GM21528 (cell line): Measurements from ENCODE around the gene DLGAP1.
A peak's percentile ranks its signal among the peaks of the same experiment; 100 is the strongest.

Source experiments
- ATAC-seq: cut with Tn5 transposase; IDR thresholded peaks from one replicate; pipeline ENCODE4 v1.9.1; 2021; ENCODE audit warnings: mild to moderate bottlenecking, moderate library complexity; ENCODE audit not compliant: unreplicated experiment, low FRiP score

The DLGAP1 gene

DNA sequence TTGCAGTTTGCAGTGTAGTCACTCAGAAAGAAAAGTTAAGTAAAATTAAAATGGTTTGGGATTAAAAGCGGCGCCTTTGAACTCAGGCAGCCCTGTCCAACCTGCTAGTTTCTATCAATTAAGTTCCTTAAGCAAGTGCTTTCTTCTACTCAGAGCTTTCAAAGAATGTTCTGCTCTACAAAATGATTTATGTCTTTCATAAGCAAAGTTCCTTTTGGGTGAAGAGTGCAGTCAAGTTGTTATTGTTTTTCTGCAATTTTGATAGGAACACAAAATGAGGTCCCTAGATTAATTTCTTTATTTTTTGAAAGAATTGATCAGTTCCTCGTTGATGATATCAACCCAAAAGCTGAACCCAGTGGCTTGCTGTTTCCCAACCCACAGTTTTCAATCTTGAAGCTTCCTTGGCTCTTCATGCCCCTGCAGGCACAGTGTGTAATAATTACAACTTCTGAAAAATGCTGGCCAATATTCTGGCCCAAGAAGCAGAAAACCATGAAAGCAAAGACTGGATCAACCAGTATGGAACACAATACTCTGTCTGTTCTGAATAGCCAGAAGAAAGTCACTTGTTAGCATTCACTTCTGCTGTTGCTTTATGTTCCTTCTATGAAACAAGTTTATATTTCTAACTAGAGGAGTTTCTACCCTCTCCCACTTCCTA is 916.0 kb downstream of the DLGAP1 start:
- no peak for ATAC-seq

DNA sequence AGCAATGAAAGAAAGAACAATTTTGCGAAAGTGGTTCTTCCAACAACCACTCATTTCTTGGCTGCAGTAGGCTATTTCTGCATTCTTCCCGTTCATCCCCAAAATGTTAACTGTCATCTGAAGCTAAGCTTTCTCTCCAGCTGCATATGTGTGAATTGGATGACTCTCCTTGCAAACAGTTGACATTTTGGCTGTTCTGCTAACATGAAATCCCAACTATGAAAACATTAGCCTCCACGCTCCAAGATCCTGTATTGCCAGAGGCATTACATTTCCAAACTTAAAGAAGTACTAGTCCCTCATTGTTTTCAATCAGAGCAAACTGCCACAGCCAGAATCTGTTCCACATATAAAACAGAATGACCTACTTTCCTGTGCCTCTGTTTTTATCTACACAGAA is 916.7 kb downstream of the DLGAP1 start:
- ATAC-seq: no peak

DNA sequence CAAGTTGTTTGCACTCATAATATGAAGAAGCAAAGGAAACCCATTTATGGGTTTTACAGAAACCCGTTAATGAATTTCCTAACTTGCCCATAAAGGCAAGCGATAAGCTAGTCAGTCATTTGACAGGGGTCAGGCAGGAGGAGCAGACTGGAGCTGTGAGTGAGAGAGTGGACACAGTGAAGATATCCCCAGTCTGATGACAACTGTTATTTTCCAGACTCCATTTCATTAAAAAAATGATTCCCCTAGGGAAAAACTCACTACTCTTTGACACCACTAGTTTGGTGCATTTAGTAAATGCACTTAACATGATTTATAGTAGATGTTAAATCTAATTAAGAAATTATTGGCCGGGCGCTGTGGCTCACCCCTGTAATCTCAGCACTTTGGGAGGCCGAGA is 924.3 kb downstream of the DLGAP1 start:
- ATAC-seq: no peak

DNA sequence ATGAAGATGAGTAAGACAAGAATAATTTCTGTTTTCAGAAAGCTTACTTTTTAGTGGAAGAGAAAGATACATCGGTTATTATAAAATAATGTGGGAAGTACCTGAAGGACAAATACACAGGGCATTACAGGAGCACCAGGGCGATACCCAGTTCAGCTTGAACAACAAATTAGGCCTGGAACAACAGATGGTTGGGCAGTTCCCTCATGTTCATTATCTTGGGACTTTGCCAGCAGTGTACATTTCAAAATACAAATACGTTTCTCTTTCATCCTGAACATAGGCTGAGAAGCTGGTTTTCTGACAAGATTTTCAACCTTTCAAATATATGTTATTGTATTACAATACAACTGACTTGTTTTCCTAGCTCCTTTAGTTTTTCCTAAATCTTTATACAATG is 925.5 kb downstream of the DLGAP1 start:
- no peak for ATAC-seq

DNA sequence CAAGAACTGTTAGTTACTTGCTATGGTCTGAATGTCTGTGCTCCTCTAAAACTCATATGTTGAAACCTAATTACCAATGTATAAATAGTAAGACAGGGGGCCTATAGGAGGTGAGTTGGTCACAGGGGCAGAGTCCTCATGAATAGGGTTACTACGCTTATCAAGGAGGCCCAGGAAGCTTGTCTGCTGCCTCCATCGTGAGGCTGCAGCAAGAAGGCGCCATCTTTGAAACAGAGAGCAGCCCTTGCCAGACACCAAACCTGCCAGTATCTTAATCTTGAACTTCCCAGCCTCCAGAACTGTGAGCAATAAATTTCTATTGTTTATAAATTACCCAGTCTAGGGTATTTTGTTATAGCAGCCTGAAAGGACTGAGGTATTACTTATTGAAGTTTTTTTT is 926.0 kb downstream of the DLGAP1 start:
- ATAC-seq: no peak

DNA sequence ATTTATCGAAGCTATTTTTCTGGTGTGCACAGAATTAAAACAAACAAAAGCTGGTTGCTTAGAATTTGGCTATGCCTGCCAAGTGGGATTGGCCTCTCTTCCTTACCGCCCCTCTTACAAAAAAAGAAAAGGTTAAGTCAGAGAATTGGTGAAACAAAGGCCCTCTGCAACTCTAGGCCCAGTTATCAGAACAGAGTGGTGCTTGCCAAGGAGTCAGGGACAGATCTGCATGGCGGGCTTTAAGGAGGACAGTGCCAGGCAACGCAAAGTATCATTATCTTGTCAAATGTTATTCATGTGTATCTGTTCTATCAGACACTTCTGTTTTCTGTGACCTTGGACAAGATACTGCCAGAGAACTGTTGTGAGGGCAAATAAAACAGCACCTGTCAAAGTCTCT is 926.9 kb downstream of the DLGAP1 start:
- ATAC-seq: no peak

DNA sequence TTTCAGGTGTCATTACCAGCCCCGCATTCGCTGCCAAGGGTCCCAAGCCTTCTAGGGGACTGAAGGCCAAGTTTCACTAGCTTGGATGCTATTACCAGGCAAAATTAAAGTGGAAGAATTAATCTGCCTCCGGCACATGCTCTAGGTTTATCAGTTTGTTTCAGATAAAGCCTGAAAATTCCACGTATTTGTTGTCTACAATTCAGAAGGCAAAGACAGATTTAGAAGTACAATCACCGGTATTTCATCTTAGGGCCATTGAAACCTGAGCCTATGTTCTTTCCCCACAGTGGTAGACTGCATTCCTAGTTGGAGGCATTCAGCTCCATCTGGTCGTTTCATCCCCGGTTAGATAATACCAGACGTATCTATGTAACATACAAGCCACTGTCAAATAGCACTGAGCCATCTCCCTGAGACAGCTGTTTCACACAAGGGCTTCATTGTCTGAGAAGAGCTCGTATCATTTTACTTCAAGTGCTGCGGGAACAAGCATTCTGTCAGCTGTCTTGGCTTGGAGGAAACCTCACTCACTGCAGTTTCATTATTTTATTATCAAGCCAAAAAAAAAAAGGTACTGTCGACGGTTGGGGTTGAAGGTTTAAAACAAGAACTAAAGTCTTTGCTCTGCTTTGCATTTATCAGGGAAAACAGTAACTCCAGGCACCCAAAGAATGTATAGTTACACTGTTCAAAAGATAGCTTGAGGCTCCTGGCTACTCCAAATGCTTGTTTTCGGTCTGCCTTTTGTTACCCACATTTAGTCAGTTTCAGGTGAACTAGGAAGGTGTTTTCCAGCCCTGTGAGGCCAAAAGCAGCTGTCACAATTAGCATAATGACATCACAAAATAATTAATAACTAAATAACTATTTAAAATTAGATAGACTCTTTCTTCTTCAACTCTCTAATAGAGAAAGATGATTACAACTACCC is 928.4 kb downstream of the DLGAP1 start:
- ATAC-seq: no peak

DNA sequence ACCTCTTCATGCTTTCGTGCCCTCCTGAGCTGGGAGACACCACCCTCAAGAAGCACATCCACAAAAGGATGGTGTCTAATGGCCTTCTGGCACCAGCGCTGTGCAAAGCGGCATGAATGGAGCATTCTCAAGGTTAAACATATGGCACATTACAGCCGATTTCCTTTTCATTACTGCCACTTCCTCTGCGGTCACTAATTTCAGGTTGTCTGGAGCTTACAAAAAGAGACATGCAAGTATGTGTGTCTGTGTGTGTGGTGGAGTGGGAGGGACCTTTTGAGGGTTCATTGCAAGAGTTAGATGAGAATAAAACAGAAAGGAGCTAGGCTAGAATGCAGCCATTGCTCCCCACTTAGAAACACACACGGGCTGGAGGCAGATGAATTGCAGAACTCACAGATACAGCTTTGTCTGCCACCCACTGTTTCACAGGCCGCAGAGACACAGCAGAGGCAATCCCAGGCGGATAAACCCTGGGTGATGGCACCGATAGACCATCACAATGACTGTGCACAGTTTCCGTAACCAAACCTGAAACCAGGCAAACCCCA is 929.2 kb downstream of the DLGAP1 start:
- peak; percentile 90 for ATAC-seq

DNA sequence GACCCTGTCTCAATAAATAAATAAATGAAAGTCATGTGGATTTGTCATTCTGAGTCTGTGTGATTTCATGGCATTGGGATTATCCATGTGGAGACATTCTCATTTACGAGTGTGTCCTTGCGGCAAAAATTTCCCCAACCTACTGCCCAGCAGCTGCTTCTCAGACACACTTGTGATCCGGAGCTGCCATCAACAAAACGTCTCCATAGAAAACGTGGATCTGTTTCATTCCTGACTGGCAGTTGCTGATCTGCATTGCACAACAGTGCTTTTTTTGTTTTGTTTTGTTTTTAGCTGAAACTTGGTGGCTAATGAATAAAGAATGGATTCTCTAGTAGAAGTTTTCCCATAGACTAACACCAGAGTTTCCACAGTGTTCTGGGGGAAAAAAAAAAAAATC is 930.4 kb downstream of the DLGAP1 start:
- no peak for ATAC-seq

DNA sequence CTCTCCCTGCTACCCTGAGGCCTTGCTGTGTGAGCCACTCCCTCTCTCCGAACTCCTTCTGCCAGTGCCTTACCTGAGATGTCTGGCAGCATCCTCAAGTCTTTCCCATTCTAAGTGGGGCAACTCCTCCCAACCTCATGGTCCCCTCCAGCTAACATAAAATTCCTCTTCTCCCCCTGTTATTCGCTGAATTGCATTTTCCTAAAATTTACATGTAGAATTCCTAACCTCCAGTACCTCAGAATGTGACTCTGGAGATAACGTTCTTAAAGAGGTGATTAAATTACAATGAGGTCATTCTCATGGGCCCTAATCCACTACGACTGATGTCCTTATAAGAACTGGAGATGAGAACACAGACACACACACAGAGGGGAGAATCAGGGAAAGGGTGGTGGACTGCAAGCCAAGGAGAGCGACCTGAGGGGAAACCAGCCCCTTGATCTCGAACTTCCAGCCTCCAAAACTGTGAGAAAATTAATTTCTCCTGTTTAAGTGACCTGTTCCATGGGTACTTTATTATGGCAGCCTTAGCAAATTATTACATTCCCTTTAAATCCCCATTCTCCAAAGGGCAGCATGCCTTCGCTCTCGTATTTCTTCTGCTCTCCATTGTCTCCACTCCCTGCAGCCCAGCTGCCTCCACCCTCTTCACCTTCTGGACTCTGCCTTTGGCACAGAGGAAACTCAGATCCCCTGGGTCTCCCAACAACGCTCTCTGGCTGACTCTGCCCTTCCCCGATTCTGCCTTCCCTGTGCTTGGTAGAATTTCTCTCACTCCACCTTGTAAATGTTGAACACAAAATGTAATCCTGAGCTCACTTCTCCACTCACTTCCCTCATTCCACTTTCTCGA is 934.6 kb downstream of the DLGAP1 start:
- ATAC-seq: no peak

DNA sequence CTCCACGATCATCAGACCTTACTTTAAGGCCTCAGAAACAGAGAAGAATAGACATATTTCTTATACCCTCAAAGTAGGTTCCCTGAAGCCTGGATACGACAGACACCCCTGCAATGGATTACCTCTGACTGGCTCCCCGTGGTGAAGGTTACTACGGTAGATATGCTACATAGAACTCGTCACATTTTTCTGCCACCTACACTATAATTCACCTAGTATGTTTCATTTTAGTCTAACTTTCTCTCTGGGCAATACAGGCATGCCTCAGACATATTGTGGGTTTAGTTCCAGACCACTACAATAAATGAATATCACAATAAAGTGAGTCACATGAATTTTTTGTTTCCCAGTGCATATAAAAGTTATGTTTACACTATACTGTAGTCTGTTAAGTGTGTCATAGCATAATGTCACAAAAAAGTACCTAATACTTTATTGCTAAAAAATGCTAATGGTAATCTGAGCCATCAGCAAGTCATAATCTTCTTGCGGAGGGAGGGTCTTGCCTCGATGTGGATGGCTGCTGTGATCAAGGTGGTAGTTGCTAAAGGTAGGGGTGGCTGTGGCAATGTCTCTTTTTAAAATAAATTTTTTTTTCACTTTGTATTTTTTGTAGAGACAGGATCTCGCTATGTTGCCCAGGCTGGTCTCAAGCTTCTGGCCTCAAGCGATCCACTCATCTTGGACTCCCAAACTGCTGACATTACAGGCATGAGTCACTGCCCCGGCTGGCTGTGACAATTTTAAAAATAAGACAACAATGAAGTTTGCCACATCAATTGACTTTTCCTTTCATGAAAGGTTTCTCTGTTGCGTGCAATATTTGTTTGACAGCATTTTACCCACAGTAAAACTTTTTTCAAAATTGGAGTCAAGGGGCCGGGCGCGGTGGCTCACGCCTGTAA is 940.5 kb downstream of the DLGAP1 start:
- no peak for ATAC-seq

DNA sequence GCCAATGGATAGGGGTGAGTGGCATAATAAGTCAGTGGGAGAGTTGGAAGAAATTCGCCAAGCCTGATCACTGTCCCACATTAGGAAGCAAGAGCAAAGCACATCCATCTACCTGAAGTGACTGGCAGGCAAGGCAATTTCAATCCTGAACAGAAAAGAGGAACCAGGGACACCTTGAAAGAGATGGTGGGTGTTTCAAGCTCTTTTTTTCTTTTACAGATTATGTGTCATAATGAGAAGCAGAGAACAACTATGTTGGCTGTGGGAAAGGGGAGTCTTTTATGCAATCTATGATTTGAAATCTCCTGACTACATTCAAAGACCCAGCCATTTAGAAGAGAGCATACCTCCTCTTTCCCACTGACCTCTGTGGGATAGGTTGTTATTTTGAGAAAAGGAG is 941.6 kb downstream of the DLGAP1 start:
- no peak for ATAC-seq

DNA sequence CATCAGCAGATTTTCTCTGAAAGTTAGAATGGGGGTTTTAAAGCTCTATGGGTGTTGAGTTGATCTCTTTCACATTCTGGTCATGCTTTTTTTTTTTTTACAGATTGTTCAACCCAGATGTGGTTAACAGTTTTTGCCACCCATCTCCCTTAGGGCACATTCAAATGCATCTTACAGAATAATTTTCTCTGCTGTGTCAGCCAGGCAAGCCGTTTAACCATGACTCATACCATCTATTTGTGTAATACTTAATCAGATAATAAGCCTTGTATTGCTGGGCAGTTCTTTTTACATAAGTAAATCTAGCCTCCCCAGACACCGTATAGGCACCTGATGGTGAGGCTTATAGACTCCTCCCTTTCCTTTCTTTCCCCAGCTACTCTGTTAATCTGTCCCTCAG is 943.1 kb downstream of the DLGAP1 start:
- no peak for ATAC-seq

DNA sequence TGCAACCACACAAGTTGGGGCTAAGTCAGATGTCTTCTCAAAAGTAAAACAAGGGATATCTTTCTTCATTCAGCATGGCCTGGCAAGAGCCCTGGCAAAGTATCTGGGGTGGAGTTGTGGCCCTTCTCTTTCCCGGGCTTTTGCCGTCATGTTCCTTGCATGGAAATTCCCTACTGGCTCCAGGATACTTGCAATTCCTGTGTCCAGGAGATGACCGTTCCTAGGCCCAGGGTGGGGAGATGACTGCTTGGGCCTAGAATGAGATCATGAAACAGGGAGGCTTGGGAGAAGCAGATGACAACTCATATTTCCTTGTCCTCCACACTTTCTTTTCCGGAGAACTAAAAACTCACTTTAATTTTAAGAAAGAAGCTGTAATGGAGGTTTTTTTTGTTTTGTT is 944.2 kb downstream of the DLGAP1 start:
- no peak for ATAC-seq

DNA sequence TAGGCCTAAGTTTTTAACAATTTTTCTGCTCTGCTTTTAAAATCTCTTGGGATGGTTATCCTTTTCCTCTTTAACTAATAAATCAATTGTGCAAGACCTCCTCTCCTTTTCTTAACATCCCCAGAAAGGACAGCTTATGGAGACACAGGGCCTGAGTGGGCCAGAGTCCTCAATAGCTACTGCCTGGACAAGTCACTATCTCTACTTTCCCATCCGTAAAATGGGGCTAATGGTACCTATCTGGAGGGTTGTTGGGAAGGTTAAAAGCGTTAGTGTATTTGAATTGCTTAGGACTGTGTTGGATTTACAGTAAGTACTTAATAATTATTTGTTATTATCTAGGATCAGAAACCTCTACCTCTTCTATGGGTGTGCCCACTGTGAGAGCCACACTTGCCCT is 945.1 kb downstream of the DLGAP1 start:
- no peak for ATAC-seq

DNA sequence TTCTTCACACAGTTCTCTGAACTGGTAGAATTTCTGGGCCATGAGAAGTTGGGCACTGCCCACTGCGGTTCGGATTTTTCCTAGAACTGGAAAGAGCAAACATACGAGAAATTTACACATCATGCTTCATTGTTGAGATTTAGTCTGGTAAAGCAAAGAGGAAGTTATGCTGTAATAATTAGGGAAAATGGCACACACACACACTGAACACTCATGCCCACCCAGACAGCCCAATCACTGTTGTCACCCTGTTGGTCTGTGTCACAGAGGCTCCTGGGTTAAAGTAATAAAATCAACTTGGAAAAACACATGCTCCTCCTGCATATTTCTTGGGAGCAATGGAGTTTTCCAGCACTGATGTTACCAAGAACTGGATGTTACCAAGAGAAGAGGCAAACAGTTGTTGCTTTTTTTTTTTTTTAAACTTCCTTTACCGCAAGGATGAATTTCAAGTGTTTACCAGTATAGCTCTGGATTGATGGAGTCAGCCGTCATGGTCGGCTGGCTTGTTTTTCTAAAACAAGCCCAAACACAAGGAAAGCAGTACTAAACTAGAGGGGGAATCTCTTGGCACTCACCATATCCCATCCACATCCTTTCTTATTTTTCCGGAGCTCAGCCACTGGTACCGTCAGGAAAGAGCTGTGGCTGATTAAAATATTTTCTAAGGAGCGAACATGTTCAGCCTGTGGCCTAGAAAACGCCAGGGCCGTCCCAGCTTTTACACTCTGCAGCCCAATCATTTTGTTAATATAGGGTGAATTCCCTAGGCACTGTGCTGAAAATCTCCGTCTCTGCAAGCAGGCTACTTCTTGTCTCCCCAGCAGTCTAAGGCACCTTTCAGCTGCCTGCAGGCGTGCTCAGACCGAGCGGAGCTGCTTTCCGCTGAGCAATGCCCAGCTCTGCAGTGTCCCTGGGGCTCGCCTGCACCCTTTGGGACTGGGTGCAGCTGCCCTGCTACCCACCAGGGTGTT is 946.2 kb downstream of the DLGAP1 start:
- no peak for ATAC-seq

DNA sequence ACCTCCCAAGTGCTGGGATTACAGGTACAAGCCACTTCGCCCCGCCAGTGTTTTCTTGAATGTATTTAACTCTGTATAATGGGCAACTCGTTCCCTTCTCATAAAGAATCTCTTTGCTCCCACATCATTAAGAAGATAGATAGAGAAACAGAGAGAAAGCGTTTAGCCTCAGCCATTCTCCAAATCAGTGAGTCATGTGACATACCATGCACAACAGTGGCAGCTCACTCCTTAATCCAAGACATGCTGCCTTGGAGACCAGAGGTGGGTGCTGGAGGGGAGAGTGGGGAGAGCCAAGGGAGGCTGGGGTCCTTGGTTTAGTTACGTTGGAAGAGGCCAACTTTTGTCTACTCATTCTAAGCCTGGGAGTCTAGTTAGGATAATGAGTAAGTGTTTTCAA is 950.5 kb downstream of the DLGAP1 start:
- no peak for ATAC-seq

DNA sequence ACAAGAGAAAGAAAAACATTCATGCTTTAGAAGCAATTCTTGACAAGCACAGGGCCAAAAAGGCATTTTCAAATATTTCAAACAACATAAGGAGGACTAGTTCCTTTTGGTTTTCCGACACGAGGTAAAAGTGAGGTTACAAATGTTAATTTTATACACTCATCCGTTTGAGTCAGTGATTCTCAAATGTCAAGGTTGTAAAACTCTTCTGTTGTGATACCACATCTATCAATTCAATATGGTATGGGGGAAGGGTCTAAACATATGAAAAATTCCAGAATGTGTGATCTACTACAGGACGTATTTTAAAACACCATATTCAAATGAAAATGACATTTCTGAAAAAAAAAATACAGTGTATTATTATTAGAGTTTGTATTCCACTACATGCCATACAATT is 952.5 kb downstream of the DLGAP1 start:
- ATAC-seq: no peak

DNA sequence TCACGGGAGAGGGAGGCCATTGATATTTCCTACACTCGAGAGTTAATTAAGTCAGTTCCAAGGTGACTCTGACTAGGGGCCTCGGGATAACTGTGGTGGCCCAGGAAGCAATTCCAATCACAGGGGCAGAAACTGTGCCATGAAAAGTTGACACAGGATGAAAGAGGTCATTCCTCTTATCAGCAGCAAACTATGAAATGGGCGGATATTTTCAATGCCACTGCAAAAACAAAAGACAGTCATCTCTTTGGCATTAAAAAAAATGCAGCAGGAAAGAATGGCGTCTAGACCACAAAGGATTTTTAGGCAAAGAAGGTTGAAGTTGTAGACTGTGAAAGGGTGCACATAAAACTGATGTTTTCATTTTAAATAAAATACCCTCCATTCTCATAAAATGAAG is 955.1 kb downstream of the DLGAP1 start:
- no peak for ATAC-seq
